ENCODE measurements around the gene SUPV3L1.

GRCh38 chr10:69202332-69202731 lies 22.3 kb downstream of the SUPV3L1 start:
- TF ChIP-seq CTCF (conservative IDR thresholded peaks at IDR 0.05; ENCODE audit: low read depth, low read length): no peak
- no peak for TF ChIP-seq EZH2 (IDR thresholded peaks at IDR 0.05; ENCODE audit: borderline replicate concordance, low read depth, low read length, poor library complexity, severe bottlenecking)
